ENCODE measurements around the gene TXNL4A. TPM values are rescaled to one million over a fixed set of nuclear protein-coding genes. Genes with fewer than 3 reads are reported as not detected.

The TXNL4A gene
- total RNA-seq, 1 donor from 2014 or later, result 104 TPM

DNA sequence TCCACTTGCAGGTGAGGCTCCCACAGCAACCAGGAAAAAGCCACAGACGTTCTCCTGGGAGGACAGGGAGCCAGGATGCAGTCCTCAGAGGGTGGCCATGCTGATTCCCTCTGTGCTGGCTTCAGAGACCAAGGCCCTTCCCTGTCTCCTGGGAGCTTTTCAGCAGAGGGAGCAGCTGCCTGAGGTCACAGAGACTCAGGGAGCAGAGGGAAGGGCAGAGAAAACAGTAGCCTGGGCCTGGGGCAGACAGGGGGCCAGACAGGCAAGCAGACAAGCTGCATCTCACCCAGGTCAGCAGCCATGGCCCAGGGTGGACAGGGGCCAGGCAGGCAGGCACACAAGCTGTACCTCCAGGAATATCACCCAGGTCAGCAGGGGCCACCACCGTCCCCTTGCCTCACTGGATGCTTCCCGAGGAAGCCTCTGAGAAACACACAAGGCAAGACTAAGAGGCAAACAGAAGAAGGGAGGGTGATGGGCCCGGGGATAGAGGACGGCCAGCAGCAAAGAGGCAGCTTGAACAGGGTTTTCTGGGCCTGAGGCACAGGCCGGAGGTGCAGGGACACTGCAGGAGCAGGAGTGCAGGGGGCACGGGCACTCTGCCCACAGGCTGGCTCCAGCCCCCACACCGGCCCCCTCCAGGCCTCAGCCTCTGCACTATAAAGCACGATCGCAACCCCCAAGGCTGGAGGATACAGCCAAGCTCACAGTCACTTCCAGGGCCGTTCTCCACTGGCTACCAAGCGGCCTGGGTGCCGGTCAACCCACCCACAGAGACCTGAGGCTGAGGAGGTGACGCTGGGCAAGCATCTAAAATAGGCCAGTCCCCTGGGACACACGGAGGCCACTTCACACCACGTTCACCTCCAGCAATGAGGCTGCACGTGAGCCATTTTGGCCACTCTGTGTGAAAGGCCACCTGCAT, 43.0 kb downstream of the TXNL4A start:
- H3K4me3 Mint-ChIP-seq (ENCODE audit: low read depth), result no peak overlapping the region
- H3K27me3 Mint-ChIP-seq, result no peaks in the 10 kb centered on the region
- no peak for DNase-seq (ENCODE audit: low spot score, unreplicated experiment)
- no peaks in the 10 kb centered on the region for H3K9me3 Mint-ChIP-seq (ENCODE audit: low read depth)
- no peak overlapping the region for H3K27ac Mint-ChIP-seq
- H3K36me3 Mint-ChIP-seq (ENCODE audit: insufficient read depth), result peaks cover 13% of the 10 kb centered on the region
- no peak for TF ChIP-seq CTCF (IDR thresholded peaks at IDR 0.05; ENCODE audit: unreplicated experiment)
- peaks cover 14% of the 10 kb centered on the region for H3K4me1 Mint-ChIP-seq (ENCODE audit: low read depth)

DNA sequence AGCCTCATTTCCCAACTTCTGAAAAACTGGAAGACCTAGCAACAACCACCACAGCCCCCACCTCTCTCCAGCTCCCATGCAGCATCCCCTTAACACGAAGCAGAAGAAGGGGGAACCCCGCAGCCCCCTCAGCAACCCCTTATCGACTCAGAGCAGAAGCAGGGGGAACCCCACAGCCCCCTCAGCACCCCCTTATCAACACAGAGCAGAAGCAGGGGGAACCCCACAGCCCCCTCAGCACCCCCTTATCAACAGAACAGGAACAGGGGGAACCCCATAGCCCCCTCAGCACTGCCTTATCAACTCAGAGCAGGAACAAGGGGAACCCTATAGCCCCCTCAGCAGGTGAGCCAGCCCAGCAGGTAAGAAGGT, 43.6 kb downstream of the TXNL4A start:
- H3K4me1 Mint-ChIP-seq (ENCODE audit: low read depth), result peaks cover 13% of the 10 kb centered on the region
- peaks cover 14% of the 10 kb centered on the region for H3K36me3 Mint-ChIP-seq (ENCODE audit: insufficient read depth)
- H3K27ac Mint-ChIP-seq, result no peak overlapping the region
- DNase-seq (ENCODE audit: low spot score, unreplicated experiment), result no peak
- H3K9me3 Mint-ChIP-seq (ENCODE audit: low read depth), result no peaks in the 10 kb centered on the region
- no peak overlapping the region for H3K4me3 Mint-ChIP-seq (ENCODE audit: low read depth)
- no peak for TF ChIP-seq CTCF (IDR thresholded peaks at IDR 0.05; ENCODE audit: unreplicated experiment)
- H3K27me3 Mint-ChIP-seq, result no peaks in the 10 kb centered on the region

GRCh38 chr18:79944126-79944731, 44.1 kb downstream of the TXNL4A start:
- DNase-seq (ENCODE audit: low spot score, unreplicated experiment), result no peak
- Mint-ChIP-seq H3K9me3 (ENCODE audit: low read depth) (no peaks in the 10 kb centered on the region), H3K4me1 (ENCODE audit: low read depth) (peaks cover 13% of the 10 kb centered on the region), H3K36me3 (ENCODE audit: insufficient read depth) (peaks cover 15% of the 10 kb centered on the region), H3K27me3 (no peaks in the 10 kb centered on the region), H3K27ac (no peak overlapping the region), H3K4me3 (ENCODE audit: low read depth) (no peak overlapping the region)
- no peak for TF ChIP-seq CTCF (IDR thresholded peaks at IDR 0.05; ENCODE audit: unreplicated experiment)

- no peaks in the 10 kb centered on the region for H3K27me3 Mint-ChIP-seq
- TF ChIP-seq CTCF (IDR thresholded peaks at IDR 0.05; ENCODE audit: unreplicated experiment), result no peak
- no peak overlapping the region for H3K27ac Mint-ChIP-seq
- H3K9me3 Mint-ChIP-seq (ENCODE audit: low read depth), result no peaks in the 10 kb centered on the region
- DNase-seq (ENCODE audit: low spot score, unreplicated experiment), result no peak
- no peak overlapping the region for H3K4me3 Mint-ChIP-seq (ENCODE audit: low read depth)
- peaks cover 17% of the 10 kb centered on the region for H3K36me3 Mint-ChIP-seq (ENCODE audit: insufficient read depth)
- H3K4me1 Mint-ChIP-seq (ENCODE audit: low read depth), result peaks cover 11% of the 10 kb centered on the region
Measured at GRCh38 chr18:79943608-79944125, 44.7 kb downstream of the TXNL4A start.

GRCh38 chr18:79942786-79943607, 45.4 kb downstream of the TXNL4A start:
- H3K4me1 Mint-ChIP-seq (ENCODE audit: low read depth), result peaks cover 10% of the 10 kb centered on the region
- no peak for TF ChIP-seq CTCF (IDR thresholded peaks at IDR 0.05; ENCODE audit: unreplicated experiment)
- no peak for DNase-seq (ENCODE audit: low spot score, unreplicated experiment)
- H3K27me3 Mint-ChIP-seq, result no peaks in the 10 kb centered on the region
- no peak overlapping the region for H3K27ac Mint-ChIP-seq
- peaks cover 17% of the 10 kb centered on the region for H3K36me3 Mint-ChIP-seq (ENCODE audit: insufficient read depth)
- peak overlapping the region; percentile 26 for H3K4me3 Mint-ChIP-seq (ENCODE audit: low read depth)
- no peaks in the 10 kb centered on the region for H3K9me3 Mint-ChIP-seq (ENCODE audit: low read depth)

All from progenitor cell of endocrine pancreas (in vitro differentiated cells).